K562 (cell line): Measurements from ENCODE around the gene FRMPD1. TPM values are rescaled to one million over a fixed set of nuclear protein-coding genes. Genes with fewer than 3 reads are reported as not detected.

Experiments
- ATAC-seq: fragments of 200-7000 bp; cut with Tn5 transposase; 3 replicates; pipeline ENCODE4 v1.9.1; 2020; ENCODE audit warnings: moderate library complexity
- BruUV-seq: library from RNA; stranded (reverse); fragments of 400-500 nt; replicated peaks from 2 replicates; lab custom pipeline; 2021; lab: Mats Ljungman, UMichigan
- CTCF ChIA-PET: fragments of 300-600 bp; formaldehyde crosslinking; extraction: SDS; loops from one replicate; lab custom pipeline; 2021; ENCODE audit warnings: low intra/inter-chr PET ratio; lab: Yijun Ruan, JAX
- POLR2A ChIA-PET: fragments of 300-600, 350-650 bp; sonication (Branson Sonifier 250); formaldehyde crosslinking; extraction: SDS; loops from one replicate; lab custom pipeline; 2021; ENCODE audit warnings: antibody characterized with exemption, inconsistent platforms; lab: Yijun Ruan, JAX
- DNase-seq, 4 experiments: peaks; one replicate each; pipeline versions ENCODE4 v3.0.0 to v3.0.0-alpha.2; 2011 to 2018; ENCODE audit warnings: low spot score in 3 of 4, mixed read lengths in 3 of 4; ENCODE audit errors: extremely low read depth in 1 of 4
- FAIRE-seq: peaks from 2 replicates; lab custom pipeline; 2011; peaks lifted over from hg19 to GRCh38; lab: Jason Lieb, UNC
- H2AFZ ChIP-seq: 2 replicates; pipeline ENCODE4 v1.6.0; 2011; ENCODE audit warnings: low read depth, low read length, control low read depth, inconsistent platforms
- H3K27ac ChIP-seq: fragments of 200-600 bp; 3 replicates; pipeline ENCODE4 v1.8.0; 2011; ENCODE audit warnings: low read depth, mild to moderate bottlenecking, control low read depth, inconsistent platforms, low read length, moderate library complexity, mixed read lengths; ENCODE audit errors: extremely low read depth
- H3K27me3 ChIP-seq, 2 experiments: fragments of 300-600 bp in 1 of 2; 2 replicates in 1 of 2; 3 replicates in 1 of 2; pipeline versions ENCODE4 v1.6.0 to v1.8.0; 2011; ENCODE audit warnings: inconsistent platforms in 2 of 2, low read length in 2 of 2, mild to moderate bottlenecking in 1 of 2, mixed read lengths in 1 of 2, moderate library complexity in 1 of 2; ENCODE audit not compliant: control insufficient read depth in 2 of 2, insufficient read depth in 2 of 2
- H3K36me3 ChIP-seq: fragments of 300-600 bp; 3 replicates; pipeline ENCODE4 v1.8.0; 2011; ENCODE audit warnings: mild to moderate bottlenecking, low read length, inconsistent platforms; ENCODE audit not compliant: control insufficient read depth, insufficient read depth
- H3K4me1 ChIP-seq, 2 experiments: fragments of 200-600 bp in 1 of 2; replicated peaks in 1 of 2; 2 replicates in 1 of 2; 3 replicates in 1 of 2; pipeline versions ENCODE4 v1.5.1 to v1.8.0; 2011; ENCODE audit warnings: inconsistent platforms in 2 of 2, low read length in 2 of 2, mild to moderate bottlenecking in 1 of 2, mixed read lengths in 1 of 2, moderate library complexity in 1 of 2; ENCODE audit not compliant: control insufficient read depth in 2 of 2, insufficient read depth in 2 of 2
- H3K4me2 ChIP-seq: 2 replicates; pipeline ENCODE4 v1.6.1; 2011; ENCODE audit warnings: low read length, control low read depth, inconsistent platforms, mixed read lengths; ENCODE audit not compliant: insufficient read depth
- H3K4me3 ChIP-seq: fragments of 200-600 bp; sonication (generic), shearing (Covaris generic); 2 replicates; pipeline ENCODE4 v1.5.1; 2016; ENCODE audit warnings: control low read depth, inconsistent platforms
- H3K79me2 ChIP-seq: fragments of 200-600 bp; 3 replicates; pipeline ENCODE4 v1.8.0; 2011; ENCODE audit warnings: low read length, inconsistent platforms; ENCODE audit not compliant: control insufficient read depth, insufficient read depth
- H3K9ac ChIP-seq, 2 experiments: 2 replicates each; pipeline versions ENCODE4 v1.6.0 to v1.6.1; 2011; ENCODE audit warnings: low read depth in 2 of 2, low read length in 2 of 2, control low read depth in 1 of 2, inconsistent platforms in 1 of 2, mild to moderate bottlenecking in 1 of 2, mixed read lengths in 1 of 2; ENCODE audit not compliant: insufficient read depth in 1 of 2
- H3K9me1 ChIP-seq: one replicate; pipeline ENCODE4 v1.6.0; 2011; ENCODE audit warnings: inconsistent platforms, mild to moderate bottlenecking, low read length, moderate library complexity; ENCODE audit not compliant: control insufficient read depth, insufficient read depth
- H3K9me3 ChIP-seq: replicated peaks from 2 replicates; pipeline ENCODE4 v1.5.1; 2011; ENCODE audit warnings: low read depth, low read length, inconsistent platforms; ENCODE audit not compliant: control insufficient read depth, insufficient read depth
- H4K20me1 ChIP-seq: replicated peaks from 2 replicates; pipeline ENCODE4 v1.6.1; 2011; ENCODE audit warnings: low read length, inconsistent platforms, mixed read lengths; ENCODE audit not compliant: control insufficient read depth, insufficient read depth
- FOXO4 ChIP-seq: fragments of 450-650 bp; formaldehyde crosslinking; IDR thresholded peaks from 2 replicates; pipeline ENCODE4 v1.4.0; 2020; ENCODE audit warnings: mild to moderate bottlenecking, moderate library complexity
- ZFP36 ChIP-seq: fragments of 150-350 bp; IDR thresholded peaks from 2 replicates; pipeline ENCODE4 v1.6.1; 2018; ENCODE audit warnings: low read length, low read depth; ENCODE audit not compliant: partially characterized antibody
- WGBS: fragments of 100-300 bp; shearing (Covaris generic); methylation state at CpG from one replicate; pipeline ENCODE4 v1.1.6; 2016; ENCODE audit warnings: low coverage, mixed read lengths; ENCODE audit not compliant: insufficient coverage; ENCODE audit errors: missing lambda C conversion rate; 5-methylcytosine and 5-hydroxymethylcytosine counted together
- in situ Hi-C: fragments of 300-500 bp; cut with MboI; formaldehyde crosslinking; loops from 4 replicates; pipeline ENCODE4 v1.15.0; 2018; ENCODE audit warnings: inconsistent platforms, mixed read lengths
- intact Hi-C: fragments of 100-400 bp; cut with micrococcal nuclease; formaldehyde crosslinking; loops from 2 replicates; pipeline ENCODE4 v1.14.2; 2022
- polyA plus RNA-seq, 8 experiments: library from polyadenylated mRNA; depleted of rRNA in 4 of 8; stranded (reverse) in 5 of 8; unstranded in 3 of 8; fragments of >200 nt; fragmentation: Nextera tagmentation in 2 of 8; fragmentation: Illumina TruSeq in 1 of 8; extraction: Ambion mirVana in 2 of 8; extraction: Trizol in 1 of 8; gene quantifications; 2 replicates each; pipeline versions ENCODE4 v1.2.1 to v1.2.3, GENCODE V29; 2011 to 2014; ENCODE audit warnings: inconsistent platforms in 1 of 8, missing spikeins in 1 of 8
- total RNA-seq, 7 experiments: library from RNA; depleted of rRNA in 6 of 7; stranded (reverse); fragments of >200 nt in 6 of 7; fragmentation: Illumina TruSeq in 2 of 7; extraction: Trizol in 2 of 7; gene quantifications; 2 replicates each; pipeline versions ENCODE4 v1.2.1 to v1.2.3, GENCODE V29; 2011 to 2021; ENCODE audit warnings: low replicate concordance in 1 of 7

The FRMPD1 gene
- total and polyA plus RNA-seq, 9 of the 15 experiments (the other 6 are each of a cell fraction or from before 2014, with no cell fraction given) = not detected

- TF ChIP-seq FOXO4 (no peak), ZFP36 (peak; percentile 91)
- Histone ChIP-seq H3K9me1 (peaks cover 4% of the 10 kb centered on the region), H3K27ac (no peak overlapping the region), H3K9ac (peak overlapping the region in 1 of 2 experiments; percentile 3; a peak in 1 of 4 replicates), H4K20me1 (no peaks in the 10 kb centered on the region), H3K79me2 (no peaks in the 10 kb centered on the region), H3K4me1 (peaks cover 0 to 10% of the 10 kb centered on the region in 2 experiments; a peak in 2 of 5 replicates), H3K27me3 (peaks cover 32 to 50% of the 10 kb centered on the region in 2 experiments), H3K36me3 (no peaks in the 10 kb centered on the region), H2AFZ (no peak overlapping the region), H3K4me3 (no peak overlapping the region), H3K9me3 (no peaks in the 10 kb centered on the region), H3K4me2 (no peak overlapping the region)
- 20% methylated on average over 15 of the region's 15 CpGs for WGBS
- ChIA-PET POLR2A (interaction anchor here (0.6 to 1.3 kb wide), 3 partner anchors 9 to 604 kb away, joined by 3 read pairs; no protein-coding TSS in a partner anchor), CTCF (no interaction called here)
- DNase-seq = no peak
- FAIRE-seq = no peak
- intact Hi-C loops = loop anchor here (10.0 kb wide), 2 partner anchors 324 to 424 kb away; partner anchors contain the start of gene SHB
- no peak; the same call in 1 of the 3 replicates for ATAC-seq
- BruUV-seq = no TSS peak
- in situ Hi-C loops = loop anchor here (25.0 kb wide), 1 partner anchor 622 kb away; no protein-coding TSS in a partner anchor
Observed at GRCh38 chr9:37740631-37741328, 90.0 kb downstream of the FRMPD1 start.
